Ascending aorta (tissue), 2 donors: ENCODE results near the gene TMEM242. TPM values are rescaled to one million over a fixed set of nuclear protein-coding genes. Genes with fewer than 3 reads are reported as not detected.

ENCODE experiments used
- DNase-seq, 2 donors: peaks; one replicate each; pipeline ENCODE4 v3.0.0-alpha.2; 2019; ENCODE audit warnings: low spot score in 2 of 2
- H3K27ac ChIP-seq, 2 donors: fragments of 200-600 bp; sonication (generic); one replicate each; pipeline ENCODE4 v1.5.1; 2016 to 2017; ENCODE audit warnings: mild to moderate bottlenecking in 1 of 2
- H3K27me3 ChIP-seq: fragments of 200-600 bp; sonication (generic); one replicate; pipeline ENCODE4 v1.5.1; 2017
- H3K36me3 ChIP-seq, 2 donors: fragments of 200-600 bp; sonication (generic); one replicate each; pipeline ENCODE4 v1.5.1; 2016
- H3K4me1 ChIP-seq, 2 donors: fragments of 200-600 bp; sonication (generic); one replicate each; pipeline ENCODE4 v1.5.1; 2016 to 2017; ENCODE audit warnings: mild to moderate bottlenecking in 1 of 2
- H3K4me3 ChIP-seq, 2 donors: fragments of 200-600 bp; sonication (generic); one replicate each; pipeline ENCODE4 v1.5.1; 2016 to 2017; ENCODE audit warnings: mild to moderate bottlenecking in 1 of 2
- H3K9me3 ChIP-seq, 2 donors: fragments of 200-600 bp; sonication (generic); one replicate each; pipeline ENCODE4 v1.5.1; 2016
- intact Hi-C: fragments of 100-400 bp; cut with DNase I; formaldehyde crosslinking; loops from one replicate; pipeline ENCODE4 v1.15.1; 2023
- total RNA-seq: library from RNA; depleted of rRNA; stranded (reverse); fragments of >200 nt; gene quantifications from one replicate; pipeline ENCODE4 v1.1.0, GENCODE V29; 2016
- TF ChIP-seq, protein P1 (sequence below), 3 experiments: fragments of 200-600 bp in 2 of 3; fragments of 450-650 bp in 1 of 3; sonication (generic) in 2 of 3; IDR thresholded peaks; one replicate each; pipeline ENCODE4 v1.5.1; 2016 to 2019; ENCODE audit warnings: antibody characterized with exemption in 3 of 3, mild to moderate bottlenecking in 1 of 3, moderate library complexity in 1 of 3

TMEM242 gene
- total RNA-seq, 1 donor from 2014 or later: 2.3 TPM

DNA sequence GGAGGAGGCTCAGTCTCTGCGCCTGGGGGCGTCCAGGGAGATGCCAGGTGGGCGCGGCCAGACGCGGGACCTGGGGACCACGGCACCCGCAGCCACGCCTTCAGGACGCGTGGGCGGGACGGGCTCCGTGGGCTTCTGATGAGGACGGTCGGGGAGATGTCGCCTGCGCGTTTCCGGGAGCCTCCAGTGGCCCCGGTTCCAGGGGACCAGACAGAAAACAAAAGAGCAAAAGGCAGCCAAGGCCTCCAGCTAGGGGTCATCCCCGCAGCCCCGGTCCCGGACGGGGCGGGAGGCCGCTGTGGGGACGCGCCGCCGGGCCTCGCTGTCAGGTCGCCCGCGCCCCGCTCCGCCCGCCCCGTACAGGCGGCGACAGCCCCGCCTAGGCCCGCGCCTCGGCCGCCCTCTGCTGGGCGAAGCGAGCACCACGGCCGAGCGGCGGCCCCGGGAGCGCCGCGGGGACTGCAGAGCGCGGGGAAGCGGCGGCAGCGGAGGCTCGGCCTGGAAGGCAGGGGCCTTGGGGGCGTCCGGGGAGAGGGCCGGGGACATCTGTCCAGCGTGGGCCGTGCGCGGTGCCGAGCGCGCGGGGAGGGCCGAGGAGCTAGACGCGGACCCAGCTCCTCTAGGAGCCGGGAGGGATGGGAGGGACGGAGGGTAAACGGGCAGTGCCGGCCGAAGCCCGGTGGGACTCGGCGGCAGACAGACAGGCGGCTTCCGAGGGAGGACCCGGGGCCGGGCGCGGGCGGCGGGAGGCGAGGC is 48.7 kb downstream of the TMEM242 start:
- peak overlapping the region; percentile 75 to 86 for H3K4me3 ChIP-seq
- DNase-seq: peak; percentile 53 to 91
- no peaks in the 10 kb centered on the region for H3K36me3 ChIP-seq
- no peaks in the 10 kb centered on the region for H3K9me3 ChIP-seq
- peaks cover under 1 to 24% of the 10 kb centered on the region in 2 donors for H3K4me1 ChIP-seq
- H3K27me3 ChIP-seq: no peaks in the 10 kb centered on the region
- peak overlapping the region; percentile 97 to 98 for H3K27ac ChIP-seq
- intact Hi-C loops: loop anchor here (1.0 to 5.0 kb wide), 8 partner anchors 38 to 588 kb away; partner anchors contain the start of gene ARID1B
- TF ChIP-seq, protein P1, sequence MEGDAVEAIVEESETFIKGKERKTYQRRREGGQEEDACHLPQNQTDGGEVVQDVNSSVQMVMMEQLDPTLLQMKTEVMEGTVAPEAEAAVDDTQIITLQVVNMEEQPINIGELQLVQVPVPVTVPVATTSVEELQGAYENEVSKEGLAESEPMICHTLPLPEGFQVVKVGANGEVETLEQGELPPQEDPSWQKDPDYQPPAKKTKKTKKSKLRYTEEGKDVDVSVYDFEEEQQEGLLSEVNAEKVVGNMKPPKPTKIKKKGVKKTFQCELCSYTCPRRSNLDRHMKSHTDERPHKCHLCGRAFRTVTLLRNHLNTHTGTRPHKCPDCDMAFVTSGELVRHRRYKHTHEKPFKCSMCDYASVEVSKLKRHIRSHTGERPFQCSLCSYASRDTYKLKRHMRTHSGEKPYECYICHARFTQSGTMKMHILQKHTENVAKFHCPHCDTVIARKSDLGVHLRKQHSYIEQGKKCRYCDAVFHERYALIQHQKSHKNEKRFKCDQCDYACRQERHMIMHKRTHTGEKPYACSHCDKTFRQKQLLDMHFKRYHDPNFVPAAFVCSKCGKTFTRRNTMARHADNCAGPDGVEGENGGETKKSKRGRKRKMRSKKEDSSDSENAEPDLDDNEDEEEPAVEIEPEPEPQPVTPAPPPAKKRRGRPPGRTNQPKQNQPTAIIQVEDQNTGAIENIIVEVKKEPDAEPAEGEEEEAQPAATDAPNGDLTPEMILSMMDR (IDR thresholded peaks at IDR 0.05): peak in 2 of 3 experiments; percentile 49 to 99

DNA sequence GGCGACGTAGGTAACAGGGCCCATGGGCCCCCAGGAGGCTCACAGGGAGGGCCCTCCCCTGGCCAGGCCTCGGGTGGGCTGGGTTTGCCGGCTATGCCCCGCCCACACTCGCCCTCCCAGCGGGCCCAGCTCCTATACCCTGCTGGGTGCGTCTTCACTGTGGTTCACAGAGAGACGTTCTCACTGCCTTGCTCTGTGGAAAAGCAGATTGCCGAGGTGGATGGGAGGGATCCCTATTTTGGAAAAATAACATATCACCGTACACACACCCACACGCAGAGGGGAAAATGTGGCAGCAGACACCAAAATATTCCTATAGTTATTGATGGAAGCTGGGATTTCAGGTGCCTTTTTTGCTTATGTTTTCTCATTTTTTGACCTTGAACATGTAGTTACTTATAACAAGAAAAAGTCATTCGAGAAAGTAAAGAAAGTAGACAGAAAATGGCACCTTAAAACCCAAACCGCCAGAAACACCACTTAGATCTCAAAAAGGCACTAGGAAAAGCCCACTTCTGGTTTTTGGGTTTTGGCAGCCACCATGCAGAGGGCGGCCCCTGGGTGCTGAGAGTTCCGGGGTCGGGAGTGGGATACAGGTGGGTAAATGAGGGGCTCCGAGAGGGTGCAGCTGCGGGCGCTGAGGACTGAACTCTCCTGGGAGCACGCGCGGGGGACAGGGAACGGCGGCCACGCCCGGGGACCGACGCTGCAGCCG is 49.4 kb downstream of the TMEM242 start:
- intact Hi-C loops: loop anchor here (1.0 to 5.0 kb wide), 8 partner anchors 38 to 587 kb away; partner anchors contain the start of gene ARID1B
- peak in 1 of 2 donors; percentile 74 for DNase-seq
- peak overlapping the region; percentile 97 to 98 for H3K27ac ChIP-seq

DNA sequence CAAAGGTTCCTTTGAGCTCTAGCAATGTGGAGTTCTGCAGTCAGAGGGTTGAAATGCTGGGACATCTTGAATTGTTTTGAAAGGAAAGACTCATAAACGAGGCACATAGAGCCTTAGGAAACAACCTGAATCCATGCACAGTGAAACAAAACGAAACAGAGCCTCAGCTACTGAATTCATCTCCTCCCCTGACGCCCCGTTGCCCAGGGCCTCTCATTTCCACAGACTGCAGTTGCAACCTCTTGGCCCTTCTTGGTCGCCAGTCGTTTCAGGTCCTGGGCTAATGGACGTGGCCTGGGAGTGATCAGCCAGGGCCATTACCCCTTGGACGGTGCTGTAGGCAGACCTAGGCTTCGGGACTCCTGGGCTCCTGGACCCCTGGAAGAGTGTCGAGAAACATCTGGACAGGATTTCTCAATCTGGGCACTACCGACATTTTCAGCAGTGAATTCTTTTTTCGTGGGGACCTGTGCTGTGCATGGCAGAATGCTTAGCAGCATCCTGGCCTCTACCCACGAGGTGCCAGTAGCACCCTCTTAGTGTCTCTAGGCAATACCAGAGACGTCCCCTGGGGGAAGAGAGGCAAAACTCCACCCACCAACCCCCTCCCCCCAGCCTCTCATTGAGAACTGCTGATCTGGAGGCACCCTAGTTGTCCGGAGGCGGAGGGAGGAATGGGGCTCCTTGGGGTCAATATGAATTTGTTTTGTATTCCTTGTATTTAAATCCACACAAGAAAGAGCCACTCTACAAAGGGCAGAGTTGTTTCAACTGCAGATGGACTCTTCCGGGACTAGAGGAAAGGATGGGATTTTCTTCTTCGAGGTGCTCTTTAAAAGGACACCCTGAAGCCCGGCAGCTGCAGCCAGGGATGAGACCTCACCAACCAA is 50.2 kb downstream of the TMEM242 start:
- TF ChIP-seq, protein P1 (IDR thresholded peaks at IDR 0.05): no peak
- Histone ChIP-seq H3K9me3 (no peaks in the 10 kb centered on the region), H3K36me3 (no peaks in the 10 kb centered on the region), H3K4me1 (peaks cover 14 to 38% of the 10 kb centered on the region in 2 donors), H3K4me3 (no peak overlapping the region), H3K27ac (peak overlapping the region; percentile 97 to 98), H3K27me3 (no peaks in the 10 kb centered on the region)
- intact Hi-C loops: loop anchor here (5.0 kb wide), 2 partner anchors 251 to 496 kb away; partner anchors contain the start of gene ARID1B
- DNase-seq: peak in 1 of 2 donors; percentile 65

More for the DNA sequence above, 49.4 kb downstream of the TMEM242 start:
- TF ChIP-seq, protein P1 (IDR thresholded peaks at IDR 0.05): no peak
- H3K4me3 ChIP-seq: peak overlapping the region; percentile 75 to 86
- no peaks in the 10 kb centered on the region for H3K36me3 ChIP-seq
- no peaks in the 10 kb centered on the region for H3K9me3 ChIP-seq
- no peaks in the 10 kb centered on the region for H3K27me3 ChIP-seq
- peaks cover 7 to 30% of the 10 kb centered on the region in 2 donors for H3K4me1 ChIP-seq

DNA sequence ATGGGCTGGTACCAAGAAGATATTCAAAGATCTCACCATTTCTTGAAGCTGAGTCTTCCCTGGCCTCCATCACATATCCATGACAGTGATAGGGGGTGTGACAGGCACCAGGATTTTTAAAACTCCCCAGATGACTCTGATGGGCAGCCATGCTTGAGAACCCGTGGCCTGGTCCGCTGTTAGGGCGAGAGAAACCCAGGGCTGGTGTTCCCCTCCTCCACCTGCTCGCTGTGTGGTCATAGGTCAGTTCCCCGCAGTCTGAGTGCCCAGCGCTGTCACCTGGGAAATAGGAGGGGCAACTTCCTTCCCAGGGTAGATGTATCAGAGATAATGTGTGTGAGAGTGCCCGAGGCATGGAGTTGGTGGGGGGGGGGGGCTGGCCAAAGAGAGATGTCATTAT is 50.9 kb downstream of the TMEM242 start:
- Histone ChIP-seq H3K4me3 (no peak overlapping the region), H3K27ac (peak overlapping the region; percentile 97 to 98), H3K36me3 (no peaks in the 10 kb centered on the region), H3K27me3 (no peaks in the 10 kb centered on the region), H3K4me1 (peaks cover 14 to 40% of the 10 kb centered on the region in 2 donors), H3K9me3 (no peaks in the 10 kb centered on the region)
- DNase-seq: peak in 1 of 2 donors; percentile 66
- TF ChIP-seq, protein P1 (IDR thresholded peaks at IDR 0.05): no peak
- intact Hi-C loops: loop anchor here (5.0 kb wide), 2 partner anchors 250 to 495 kb away; partner anchors contain the start of gene ARID1B

DNA sequence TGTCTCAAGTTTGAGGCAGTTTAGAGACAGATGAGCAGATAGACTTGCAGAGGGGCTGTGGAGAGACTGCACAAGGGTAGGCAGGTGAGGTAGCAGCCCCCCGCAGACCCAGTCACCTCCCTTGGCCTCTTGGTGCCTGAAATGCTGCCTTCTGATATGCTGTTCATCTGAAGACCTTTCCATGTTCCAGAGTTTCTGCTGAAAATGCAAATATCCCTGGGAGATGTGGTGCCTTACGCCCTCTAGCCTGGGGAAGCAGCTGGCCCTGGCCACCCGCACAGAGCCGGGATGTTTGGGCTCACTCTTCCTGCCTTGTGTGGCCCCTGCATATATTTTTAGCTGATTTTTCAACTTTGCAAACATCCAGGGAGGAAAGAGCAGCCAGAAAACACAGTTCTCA is 51.4 kb downstream of the TMEM242 start:
- Histone ChIP-seq H3K27ac (peak overlapping the region; percentile 97 to 98), H3K36me3 (no peaks in the 10 kb centered on the region), H3K4me3 (no peak overlapping the region), H3K27me3 (no peaks in the 10 kb centered on the region), H3K4me1 (peaks cover 14 to 40% of the 10 kb centered on the region in 2 donors), H3K9me3 (no peaks in the 10 kb centered on the region)
- DNase-seq: peak in 1 of 2 donors; percentile 63
- TF ChIP-seq, protein P1 (IDR thresholded peaks at IDR 0.05): peak in 2 of 3 experiments; percentile 11 to 57
- intact Hi-C loops: loop anchor here (5.0 kb wide), 2 partner anchors 250 to 495 kb away; partner anchors contain the start of gene ARID1B
